Epidermal melanocyte (primary cell): ENCODE data around the gene BOK.
"Not testable (repeated sequence)": the region's sequence is repeated elsewhere in the genome, so short reads cannot be mapped to it uniquely, and the experiment has no call there.

Experiments
- DNase-seq: peaks from one replicate; pipeline ENCODE4 v3.0.0; 2011; ENCODE audit warnings: low spot score; ENCODE audit not compliant: insufficient read length

BOK gene

DNA sequence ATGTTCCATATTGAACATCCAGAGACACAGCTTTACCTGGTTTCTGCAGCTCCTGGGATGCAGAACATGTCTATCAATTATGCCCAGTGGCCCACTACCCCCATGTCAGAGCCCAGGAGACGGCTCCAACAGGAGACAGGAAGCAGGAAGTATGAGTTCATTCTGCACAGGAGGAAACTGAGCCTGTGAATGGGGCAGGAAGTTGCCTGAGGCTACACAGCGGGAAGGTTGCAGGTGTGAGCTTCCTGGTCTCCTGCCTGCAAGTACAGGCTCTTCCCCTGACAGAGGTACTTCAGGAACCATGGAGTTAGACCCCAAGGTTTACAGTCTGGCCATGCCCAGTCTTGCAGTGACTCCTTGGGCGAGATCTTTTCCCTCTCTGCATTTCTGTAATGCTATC is 2.8 kb upstream of the BOK start:
- DNase-seq, result no peak

DNA sequence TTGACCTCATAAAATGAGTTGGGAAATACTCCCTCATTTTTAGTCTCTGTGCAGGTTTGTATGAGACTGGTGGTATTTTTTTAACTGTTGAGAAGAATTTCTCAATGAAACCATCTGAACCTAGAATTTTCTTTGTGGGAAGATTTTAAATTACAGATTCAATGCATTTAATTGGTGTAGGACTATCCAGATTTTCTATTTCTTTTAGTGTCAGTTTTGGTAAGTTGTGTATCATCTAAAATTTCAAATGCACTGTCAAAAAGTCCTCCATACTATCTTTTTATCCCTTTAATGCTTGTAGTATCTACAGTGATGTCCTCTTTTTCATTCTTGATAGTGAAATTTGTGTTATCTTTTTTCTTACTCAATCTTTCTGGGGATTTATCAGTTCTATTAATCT is 1.8 kb upstream of the BOK start:
- DNase-seq, result no peak

DNA sequence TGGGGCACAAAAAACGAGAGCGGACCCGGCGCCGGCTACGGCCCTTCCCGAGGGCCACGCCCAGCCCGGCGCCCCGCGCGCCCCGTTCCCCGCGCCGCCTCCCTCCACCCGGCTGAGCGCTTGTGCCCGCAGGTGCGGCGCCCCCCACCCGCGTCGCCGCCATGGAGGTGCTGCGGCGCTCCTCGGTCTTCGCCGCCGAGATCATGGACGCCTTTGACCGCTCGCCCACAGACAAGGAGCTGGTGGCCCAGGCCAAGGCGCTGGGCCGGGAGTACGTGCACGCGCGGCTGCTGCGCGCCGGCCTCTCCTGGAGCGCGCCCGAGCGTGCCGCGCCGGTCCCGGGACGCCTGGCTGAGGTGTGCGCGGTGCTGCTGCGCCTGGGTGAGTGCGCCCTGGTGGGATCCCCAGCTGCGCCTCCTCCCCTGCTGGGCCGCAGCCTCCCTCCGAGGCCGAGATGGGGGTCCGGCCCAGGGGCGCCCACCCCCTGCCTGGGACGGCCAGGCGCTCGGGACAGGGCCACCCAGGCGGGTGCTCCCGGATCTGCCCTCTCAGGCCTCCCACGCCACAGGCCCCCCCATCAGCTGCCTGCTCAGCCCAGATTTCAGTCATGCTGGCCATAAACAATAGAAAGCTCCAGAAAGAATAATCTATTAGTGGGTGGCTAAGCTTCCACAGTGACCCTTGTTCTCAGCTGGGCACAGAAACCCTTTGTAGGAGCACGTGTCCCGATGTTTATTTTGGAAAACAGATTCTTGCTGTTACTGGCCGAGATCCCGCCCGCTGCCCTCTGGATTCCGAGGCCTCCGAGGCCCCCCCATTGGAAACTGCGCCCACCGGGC is 997 bp downstream of the BOK start:
- DNase-seq, result no peak

DNA sequence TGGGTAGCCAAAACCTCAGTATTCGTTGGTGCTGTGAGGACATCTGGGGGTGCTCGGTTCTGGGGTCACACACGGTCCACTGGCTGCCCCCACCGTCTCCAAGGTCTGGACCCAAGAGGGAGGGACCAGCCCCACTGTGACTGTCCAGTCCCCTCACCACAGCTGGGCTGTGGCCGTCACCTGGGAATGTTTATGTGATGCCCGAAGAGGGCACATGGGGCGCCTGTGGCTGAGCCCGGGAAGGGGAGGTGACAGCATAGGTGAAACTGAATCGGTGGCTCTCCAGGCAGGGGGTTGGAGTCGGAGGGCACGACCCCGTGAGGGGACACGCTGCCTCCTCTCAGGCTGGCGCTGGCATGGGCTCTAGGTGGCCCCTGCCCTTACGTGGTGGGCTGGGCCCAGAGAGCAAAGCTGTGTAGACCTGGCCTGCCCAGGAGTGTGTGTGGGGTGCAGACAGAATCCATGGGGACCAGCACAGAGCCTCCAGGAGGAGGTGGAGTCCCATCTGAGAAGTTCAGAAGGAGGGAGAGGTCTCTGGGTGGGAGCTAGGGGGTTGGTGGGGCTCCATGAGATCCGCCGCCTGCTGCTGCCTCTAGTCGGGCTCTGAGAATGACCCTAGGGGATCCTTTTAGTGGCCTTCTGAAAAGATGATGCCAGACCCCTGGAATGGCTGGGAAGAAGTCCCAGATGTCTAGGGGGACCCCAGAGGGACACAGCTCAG is 1.8 kb downstream of the BOK start:
- DNase-seq, result no peak

DNA sequence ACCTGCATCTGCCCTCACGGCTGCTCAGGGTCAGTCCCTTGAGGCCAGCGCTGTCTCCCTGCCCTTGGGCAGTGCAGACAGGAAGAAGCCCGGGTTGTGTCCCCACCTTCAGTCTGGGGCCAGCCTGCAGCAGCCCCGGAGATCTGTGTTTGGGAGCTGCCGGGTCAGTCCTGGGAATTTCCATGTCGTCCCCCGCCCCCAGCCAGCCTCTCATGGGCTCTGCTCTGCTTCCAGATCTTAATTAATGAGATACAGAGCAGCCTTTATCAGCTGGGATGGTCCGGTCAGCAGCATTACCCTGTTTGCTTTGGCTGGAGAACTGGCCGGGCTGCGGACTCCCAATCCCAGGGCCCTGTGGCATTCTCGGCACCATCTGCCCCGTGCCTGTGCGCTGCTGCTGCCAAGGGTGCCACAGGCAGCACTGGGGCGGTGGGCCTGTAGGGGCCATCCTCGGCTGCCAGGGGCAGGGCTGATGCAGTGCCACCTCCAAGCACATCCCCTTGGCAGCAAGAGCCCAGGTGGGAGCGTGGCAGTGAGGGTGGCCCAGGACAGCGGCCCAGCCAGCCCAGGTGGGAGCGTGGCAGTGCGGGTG is 2.4 kb downstream of the BOK start:
- DNase-seq, result no peak

DNA sequence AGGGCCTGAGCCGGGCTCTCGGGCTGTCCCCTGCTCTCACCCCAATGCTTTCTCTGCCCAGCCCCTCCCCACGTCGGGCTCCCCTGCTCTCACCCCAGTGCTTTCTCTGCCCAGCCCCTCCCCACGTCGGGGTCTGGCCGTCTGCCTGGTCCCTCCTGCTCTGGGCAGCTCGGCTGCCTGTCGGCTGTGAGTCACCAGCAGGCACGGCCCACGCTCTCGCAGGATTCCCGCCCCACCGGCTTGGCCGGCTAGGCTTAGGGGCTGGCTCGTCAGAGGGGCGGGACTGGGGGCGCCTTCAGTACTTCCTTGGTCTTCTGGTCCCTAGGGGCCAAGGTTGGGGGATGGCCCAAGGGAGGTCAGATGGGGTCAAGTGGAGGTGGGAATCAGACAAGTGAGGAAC is 3.3 kb downstream of the BOK start:
- no peak for DNase-seq

DNA sequence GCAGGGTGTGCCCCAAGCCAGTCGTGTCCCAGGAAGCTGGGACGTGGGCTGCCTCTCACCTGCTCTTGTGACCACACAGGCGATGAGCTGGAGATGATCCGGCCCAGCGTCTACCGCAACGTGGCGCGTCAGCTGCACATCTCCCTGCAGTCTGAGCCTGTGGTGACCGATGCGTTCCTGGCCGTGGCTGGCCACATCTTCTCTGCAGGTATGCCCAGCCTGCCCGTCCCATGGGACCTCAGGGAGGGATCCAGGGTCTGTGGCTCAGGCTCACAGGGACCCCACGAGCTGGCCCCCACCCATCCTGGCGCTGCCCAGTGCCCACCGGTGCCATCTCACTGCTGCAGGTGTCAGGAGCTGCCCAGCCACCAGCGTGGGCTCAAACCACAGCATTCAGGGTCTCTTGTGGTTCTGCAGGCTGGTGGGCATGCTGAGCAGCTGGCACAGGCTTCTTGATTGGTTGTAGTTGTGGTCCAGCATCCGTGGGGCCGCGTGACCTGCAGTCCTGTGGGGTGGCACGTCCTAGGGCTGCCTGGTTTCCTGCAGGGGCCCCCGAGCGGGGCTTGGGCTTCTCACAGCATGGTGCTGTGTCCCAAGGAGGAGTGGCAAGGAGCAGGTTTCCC is 3.8 kb downstream of the BOK start:
- no peak for DNase-seq

DNA sequence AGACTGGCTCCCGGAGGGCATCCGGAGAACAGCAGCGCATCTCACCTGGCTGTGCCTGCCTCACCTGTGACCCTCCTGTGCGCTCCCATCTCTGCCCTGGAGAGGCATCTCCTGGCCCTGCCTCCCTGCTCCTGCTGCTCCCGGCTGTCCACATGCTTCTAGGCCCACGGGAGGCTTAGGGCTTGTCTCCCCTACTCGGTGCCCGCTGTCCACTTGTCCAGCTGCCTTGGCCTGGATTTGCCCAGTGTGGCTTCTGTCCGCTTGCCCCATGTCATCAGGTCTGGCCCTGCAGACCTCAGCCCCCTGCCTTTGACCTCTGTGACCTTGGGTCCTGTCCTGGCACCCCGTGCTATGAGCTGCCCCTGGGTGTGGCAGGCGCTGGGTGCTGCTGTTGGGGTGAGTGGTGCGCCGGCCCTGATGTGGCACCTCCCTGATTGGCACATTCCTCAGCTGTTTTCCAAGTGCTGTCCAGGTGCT is 4.5 kb downstream of the BOK start:
- no peak for DNase-seq

DNA sequence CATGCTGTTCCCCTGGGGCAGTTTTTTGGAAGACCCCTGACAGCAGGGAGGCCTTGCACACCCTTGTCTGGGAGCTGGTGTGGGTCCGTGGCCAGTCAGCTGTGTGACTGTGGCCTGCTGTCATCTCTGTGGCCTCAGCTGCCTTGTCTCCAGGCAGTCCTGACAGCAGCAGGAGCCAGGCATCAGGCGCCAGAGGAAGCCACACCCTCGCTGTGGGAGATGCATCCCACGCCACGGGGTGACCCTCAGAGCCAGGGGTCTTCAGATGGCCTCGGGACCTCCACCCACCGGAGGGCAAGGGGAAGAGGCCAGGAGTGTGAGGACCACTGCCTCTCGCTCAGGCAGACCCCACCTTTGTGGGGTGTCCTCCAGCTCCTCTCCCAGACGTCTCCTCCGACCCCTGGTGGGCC is 5.0 kb downstream of the BOK start:
- no peak for DNase-seq

DNA sequence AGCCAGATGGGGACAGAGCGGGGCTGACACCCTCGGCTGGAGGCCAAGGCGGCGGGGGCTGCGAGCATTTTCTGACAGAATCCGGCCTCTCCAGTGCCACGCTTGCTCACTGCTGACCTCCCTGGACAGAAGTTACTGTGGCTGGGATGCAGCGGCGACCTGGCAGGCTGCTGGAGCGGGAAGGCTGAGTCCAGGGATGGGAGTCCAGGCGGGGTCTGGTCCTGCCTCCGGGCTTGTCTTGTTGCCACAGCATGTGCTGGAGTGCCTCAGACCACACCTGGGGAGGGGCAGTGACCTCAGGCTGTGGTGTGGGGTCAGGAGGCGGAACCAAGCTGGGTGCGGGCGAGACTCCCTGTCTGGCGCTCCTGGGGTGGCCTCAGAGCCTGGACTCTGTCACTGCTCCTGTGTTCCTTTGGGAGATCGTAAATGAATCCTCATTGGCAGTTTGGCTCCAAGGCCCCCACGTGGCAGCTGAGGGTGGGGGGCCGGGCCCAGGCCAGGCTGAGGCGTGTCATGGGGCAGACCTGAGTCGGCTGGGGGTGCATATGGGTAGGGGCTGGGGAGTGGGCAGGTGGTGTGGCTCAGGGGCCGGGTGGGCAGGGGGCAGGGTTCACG is 5.5 kb downstream of the BOK start:
- no peak for DNase-seq

DNA sequence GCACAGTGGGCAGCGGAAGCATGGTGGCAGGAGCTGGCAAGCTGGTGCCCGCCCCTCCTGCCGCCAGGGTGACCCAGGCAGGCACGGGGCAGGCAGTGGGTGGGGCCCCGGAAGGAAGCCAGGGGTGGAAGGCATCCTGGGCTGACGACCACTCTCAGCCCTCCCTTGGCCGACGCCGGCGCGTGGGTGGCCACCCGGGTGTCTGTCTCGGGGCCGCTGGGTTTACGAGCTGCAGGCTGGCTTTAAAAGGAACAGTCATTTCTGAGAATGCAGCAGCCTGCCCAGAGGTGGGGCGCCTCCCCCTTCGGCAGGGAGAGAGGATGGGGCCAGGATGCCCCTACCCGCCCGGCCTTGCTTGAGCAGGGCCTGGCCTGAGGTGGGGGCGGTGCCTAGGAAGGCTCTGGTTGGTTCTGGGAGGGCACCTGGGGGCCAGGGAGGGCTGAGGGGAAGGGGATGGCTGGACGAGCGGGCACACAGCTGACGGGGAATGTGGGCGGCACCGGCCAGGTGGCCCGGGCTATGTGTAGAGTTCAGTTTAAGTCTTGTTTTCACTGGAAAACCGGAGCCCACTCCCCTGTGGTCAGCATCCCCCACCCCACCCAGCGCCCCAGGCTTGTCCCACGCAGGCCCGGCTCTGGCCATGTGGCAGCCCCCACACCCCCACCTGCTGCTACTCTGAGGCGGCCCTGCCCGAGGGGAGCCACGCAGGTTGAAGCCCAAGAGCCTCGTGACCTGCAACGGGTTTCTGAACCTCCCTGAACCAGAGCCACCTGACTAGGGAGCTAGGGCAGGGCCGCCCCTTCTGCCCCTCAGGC is 6.3 kb downstream of the BOK start:
- DNase-seq, result no peak

DNA sequence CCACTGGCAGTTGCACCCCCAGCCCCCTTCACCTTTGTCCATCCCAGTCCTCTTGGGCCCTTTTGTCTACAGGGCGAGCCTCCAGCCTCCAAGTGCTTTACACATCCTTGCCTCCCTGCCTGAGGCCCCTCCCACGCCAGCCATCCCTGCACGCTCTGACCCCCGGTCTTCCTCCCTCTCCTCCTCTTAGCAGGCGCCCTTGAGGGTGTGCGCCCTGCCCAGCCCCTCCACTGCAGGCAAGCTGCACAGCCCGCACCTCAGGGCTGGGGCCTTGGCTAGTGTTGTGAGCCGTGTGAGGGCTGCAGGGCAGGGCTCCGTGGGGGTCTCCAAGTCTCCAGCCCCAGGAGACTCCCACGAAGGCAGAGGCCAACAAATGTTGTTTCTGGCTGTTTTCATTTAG is 6.9 kb downstream of the BOK start:
- no peak for DNase-seq

DNA sequence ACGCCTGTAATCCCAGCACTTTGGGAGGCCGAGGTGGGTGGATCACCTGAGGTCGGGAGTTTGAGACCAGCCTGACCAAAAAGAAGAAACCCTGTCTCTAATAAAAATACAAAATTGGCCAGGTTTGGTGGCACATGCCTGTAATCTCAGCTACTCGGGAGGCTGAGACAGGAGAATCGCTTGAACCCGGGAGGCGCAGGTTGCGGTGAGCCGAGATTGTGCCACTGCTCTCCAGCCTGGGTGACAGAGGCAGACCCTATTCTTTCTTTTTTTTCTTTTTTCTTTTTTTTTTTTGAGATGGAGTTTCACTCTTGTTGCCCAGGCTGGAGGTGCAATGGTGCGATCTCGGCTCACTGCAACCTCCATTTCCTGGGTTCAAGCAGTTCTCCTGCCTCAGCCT is 7.5 kb downstream of the BOK start:
- not testable (repeated sequence) for DNase-seq

DNA sequence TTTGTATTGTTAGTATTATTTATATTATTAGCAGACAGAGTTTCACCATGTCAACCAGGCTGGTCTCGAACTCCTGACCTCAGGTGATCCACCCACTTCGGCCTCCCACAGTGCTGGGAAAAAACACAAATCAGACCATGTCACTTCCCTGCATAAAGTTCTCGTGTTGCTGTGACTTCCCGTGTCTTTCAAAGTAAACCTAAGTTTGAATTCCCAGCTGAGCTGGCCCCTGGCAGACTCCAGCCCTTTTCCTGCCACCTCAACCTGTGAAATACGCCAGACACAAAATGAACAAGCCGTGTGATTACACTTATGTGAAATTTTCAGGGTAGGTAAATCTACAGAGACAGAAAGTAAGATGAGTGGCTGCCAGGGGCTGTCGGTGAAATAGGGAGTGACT is 7.9 kb downstream of the BOK start:
- no peak for DNase-seq

DNA sequence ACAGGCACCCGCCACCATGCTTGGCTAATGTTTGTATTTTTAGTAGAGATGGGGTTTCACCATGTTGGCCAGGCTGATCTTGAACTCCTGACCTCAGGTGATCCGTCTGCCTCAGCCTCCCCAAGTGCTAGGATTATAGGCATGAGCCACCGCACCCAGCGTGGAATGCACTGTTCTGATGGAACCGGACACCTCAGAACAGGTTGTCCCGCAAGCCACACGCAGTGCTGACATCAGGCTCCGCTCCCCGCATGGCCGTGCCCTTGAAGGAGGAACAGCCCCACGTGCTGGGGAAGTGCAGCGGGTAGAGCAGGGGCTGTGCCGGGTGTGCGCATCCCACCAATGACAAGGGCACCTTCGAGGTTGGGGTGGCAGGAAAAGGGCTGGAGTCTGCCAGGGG is 8.7 kb downstream of the BOK start:
- DNase-seq, result not testable (repeated sequence)

DNA sequence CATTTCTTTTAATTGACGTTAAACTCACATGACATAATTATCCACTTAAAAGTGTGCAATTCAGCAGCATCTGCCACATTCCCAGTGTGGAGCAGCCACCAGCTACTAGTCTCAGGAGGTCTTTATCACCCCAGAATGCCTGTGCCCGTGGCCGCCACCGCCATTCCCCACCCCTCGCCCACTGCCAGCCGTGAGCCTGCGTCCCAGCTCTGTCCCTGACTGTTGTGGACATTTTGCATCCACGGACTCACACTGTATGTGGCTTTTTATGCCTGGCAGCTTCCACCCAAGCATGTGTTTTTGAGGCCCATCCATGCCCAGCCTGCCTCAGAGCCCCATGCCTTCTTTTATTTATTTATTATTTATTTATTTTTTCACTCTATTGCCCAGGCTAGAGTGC is 9.2 kb downstream of the BOK start:
- no peak for DNase-seq

DNA sequence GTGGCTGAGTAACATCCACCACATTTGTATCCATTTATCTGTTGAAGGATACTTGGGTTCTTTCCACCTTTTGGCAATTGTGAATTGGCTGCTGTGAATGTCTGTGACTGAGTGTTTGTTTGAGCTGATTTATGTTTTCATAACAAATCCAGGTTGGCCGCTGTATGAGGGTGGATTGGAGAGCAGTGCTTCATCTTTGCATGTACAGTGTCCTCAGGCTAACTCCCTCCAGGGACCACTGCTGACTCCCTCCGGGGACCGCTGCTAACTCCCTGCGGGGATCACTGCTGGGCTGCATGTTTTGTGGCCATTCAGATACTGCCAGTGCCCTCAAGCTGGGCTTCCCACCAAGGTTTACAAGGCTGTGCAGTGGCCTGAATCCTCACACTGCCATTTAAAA is 10.2 kb downstream of the BOK start:
- no peak for DNase-seq

DNA sequence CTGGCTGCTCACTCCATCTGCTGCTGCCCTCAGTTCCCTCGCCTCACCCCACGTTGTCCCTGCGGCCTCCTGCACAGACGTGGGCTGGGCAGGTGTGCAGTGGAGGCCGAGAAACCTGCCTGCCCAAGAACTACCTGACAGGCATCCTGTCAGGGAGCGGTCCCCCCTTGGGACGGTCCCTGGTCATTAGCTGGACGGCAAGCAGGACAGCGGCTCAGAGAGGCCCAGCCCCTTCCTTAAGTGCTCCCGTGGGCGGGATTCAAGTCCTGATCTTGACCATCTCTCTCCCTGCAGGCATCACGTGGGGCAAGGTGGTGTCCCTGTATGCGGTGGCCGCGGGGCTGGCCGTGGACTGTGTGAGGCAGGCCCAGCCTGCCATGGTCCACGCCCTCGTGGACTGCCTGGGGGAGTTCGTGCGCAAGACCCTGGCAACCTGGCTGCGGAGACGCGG is 11.3 kb downstream of the BOK start:
- DNase-seq, result no peak

DNA sequence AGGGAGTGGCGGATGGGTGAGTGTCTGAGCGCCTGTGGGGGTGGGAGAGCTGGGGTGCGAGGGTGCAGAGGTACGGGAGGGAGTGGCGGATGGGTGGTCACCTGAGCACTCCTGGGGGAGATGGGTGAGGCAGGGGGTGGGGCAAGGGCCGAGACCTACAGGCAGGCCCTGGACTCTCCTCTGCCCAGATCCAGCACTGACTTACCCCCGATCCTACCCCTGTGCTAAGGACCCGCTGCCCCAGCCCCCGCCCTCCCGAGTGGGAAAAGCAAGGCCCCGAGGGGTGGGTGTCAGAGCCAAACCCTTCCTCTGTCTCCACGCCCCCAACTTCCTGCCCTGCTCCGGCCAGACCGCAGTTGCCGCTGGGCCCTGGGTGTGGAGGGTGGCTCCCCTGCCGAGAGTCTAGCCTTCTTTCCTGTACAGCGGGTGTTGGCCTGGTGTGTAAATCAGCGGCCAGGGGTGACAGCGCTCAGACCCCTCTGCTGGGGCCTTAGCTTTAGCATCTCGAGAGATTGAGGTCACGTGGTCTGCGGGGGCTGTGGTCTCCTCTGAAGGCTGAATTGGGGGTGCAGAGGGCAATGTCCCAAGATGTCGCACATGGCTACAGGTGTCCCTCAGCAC is 12.5 kb downstream of the BOK start:
- DNase-seq, result no peak
